MM.1S (cell line): ENCODE results near the gene FYCO1.

Experiments
- EZH2 ChIP-seq: fragments of 300-600 bp; sonication (generic); optimal IDR thresholded peaks from 2 replicates; pipeline ENCODE3; 2017; ENCODE audit warnings: low read depth, mild to moderate bottlenecking, antibody characterized with exemption, low read length, mixed read lengths
- TF ChIP-seq, protein P1 (sequence below): fragments of 300-600 bp; sonication (generic); IDR thresholded peaks from 2 replicates; pipeline ENCODE4 v1.5.1; 2016; ENCODE audit warnings: antibody characterized with exemption, low read length, mixed read lengths

DNA sequence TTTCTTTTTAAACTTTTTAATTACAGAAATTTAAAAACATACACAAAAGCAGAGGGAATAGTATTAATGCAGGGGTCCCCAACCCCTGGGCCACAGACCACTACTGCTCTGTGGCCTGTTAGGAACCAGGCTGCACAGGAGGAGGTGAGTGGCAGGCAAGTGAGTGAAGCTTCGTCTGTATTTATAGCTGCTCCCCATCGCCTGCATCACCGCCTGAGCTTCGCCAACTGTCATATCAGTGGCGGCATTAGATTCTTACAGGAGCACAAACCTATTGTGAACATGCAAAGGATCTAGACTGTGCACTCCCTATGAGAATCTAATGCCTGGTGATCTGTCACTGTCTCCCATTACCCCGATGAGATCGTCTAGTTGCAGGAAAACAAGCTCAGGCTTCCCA lies 86.9 kb downstream of the FYCO1 start:
- TF ChIP-seq, protein P1, sequence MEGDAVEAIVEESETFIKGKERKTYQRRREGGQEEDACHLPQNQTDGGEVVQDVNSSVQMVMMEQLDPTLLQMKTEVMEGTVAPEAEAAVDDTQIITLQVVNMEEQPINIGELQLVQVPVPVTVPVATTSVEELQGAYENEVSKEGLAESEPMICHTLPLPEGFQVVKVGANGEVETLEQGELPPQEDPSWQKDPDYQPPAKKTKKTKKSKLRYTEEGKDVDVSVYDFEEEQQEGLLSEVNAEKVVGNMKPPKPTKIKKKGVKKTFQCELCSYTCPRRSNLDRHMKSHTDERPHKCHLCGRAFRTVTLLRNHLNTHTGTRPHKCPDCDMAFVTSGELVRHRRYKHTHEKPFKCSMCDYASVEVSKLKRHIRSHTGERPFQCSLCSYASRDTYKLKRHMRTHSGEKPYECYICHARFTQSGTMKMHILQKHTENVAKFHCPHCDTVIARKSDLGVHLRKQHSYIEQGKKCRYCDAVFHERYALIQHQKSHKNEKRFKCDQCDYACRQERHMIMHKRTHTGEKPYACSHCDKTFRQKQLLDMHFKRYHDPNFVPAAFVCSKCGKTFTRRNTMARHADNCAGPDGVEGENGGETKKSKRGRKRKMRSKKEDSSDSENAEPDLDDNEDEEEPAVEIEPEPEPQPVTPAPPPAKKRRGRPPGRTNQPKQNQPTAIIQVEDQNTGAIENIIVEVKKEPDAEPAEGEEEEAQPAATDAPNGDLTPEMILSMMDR = no peak
- no peak for TF ChIP-seq EZH2
